Heart left ventricle (tissue), 13 donors: ENCODE measurements around the gene SPANXA1.
"Not testable (repeated sequence)": the region's sequence is repeated elsewhere in the genome, so short reads cannot be mapped to it uniquely, and the experiment has no call there.

Experiments
- CTCF ChIP-seq, 12 donors: fragments of 200-600 bp; sonication (generic) in 4 of 12; IDR thresholded peaks; one replicate each; pipeline versions ENCODE4 v1.5.0 to v1.8.0; 2018 to 2022; ENCODE audit warnings: antibody characterized with exemption in 12 of 12, mild to moderate bottlenecking in 5 of 12
- POLR2A ChIP-seq, 2 donors: fragments of 450-650 bp; IDR thresholded peaks; one replicate each; pipeline ENCODE4 v1.6.1; 2017; ENCODE audit warnings: antibody characterized with exemption in 2 of 2, mild to moderate bottlenecking in 2 of 2, moderate library complexity in 2 of 2
- donor health status: ischemic (EF 13 %, LVEDD 7.1; RV severe dilation, severe dysfunction).
- donor health status: DM: no; HTN: yes; CAD: no.
- donor health status: DM: no; HTN: no; CAD: no.
- donor health status: ischemic (EF 25% LVEDD 6.9; RV normal size, moderate dysfunction).
- donor health status: ischemic (EF 25% LVEDD 5.7; RV mildly dilated, moderate dysfunction).
- donor health status: ischemic (EF 35%, LVEDD 5.7; RV mildly dilated, moderate dysfunction).
- donor health status: nonischemic (EF 11% LVEDD 7.7; RV severe dilation, severe dysfunction).
- donor health status: DM: yes; HTN: yes; CAD: no.
- donor health status: PGD.
- donor health status: ischemic (EF 29% LVEDD 5.4; RV normal size, mild dysfunction).
- donor health status: nonischemic (EF 23%, LVEDD 6.1; RV moderate dilation, normal function).

GRCh38 chrX:141589408-141589807 is 4.9 kb upstream of the SPANXA1 start, which contains the start of gene SPANXA2:
- not testable (repeated sequence) for TF ChIP-seq CTCF, POLR2A (IDR thresholded peaks at IDR 0.05)
